ENCODE results near the gene JADE1. TPM values are rescaled to one million over a fixed set of nuclear protein-coding genes. Genes with fewer than 3 reads are reported as not detected.

The JADE1 gene
- total RNA-seq, 1 experiment from 2014 or later, result 192 TPM

DNA sequence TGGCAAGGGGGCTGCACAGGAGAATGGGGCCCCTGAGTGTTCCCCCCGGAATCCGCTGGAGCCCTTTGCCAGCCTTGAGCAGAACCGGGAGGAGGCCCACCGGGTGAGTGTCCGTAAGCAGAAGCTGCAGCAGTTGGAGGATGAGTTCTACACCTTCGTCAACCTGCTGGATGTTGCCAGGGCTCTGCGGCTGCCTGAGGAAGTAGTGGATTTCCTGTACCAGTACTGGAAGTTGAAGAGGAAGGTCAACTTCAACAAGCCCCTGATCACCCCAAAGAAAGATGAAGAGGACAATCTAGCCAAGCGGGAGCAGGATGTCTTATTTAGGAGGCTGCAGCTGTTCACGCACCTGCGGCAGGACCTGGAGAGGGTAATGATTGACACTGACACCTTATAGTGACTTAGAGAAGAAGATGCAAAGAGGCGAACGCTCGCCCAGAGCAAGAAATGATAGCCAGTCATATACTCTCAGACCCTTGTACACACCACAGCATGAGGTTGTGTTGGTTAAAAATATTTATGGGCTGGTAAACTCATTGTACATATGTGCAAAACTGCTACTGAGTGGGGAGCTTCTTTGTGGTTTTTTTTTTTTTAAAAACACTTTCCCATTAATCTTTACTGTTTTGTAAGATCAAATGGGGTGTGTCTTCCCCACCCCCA lies 52.5 kb downstream of the JADE1 start:
- Histone ChIP-seq H2BK12ac (ENCODE audit: insufficient read length, low read depth, low read length) (no peak overlapping the region), H3T11ph (ENCODE audit: low read length) (no peak overlapping the region), H3K79me2 (ENCODE audit: insufficient read depth, low read length) (peaks cover 10% of the 10 kb centered on the region; the same call in 1 of the 2 replicates), H3K27me3 (ENCODE audit: insufficient read depth, low read length) (no peaks in the 10 kb centered on the region), H3K27ac (ENCODE audit: insufficient read length, low read depth, low read length) (no peak overlapping the region), H3K9me3 (ENCODE audit: control insufficient read depth, low read depth, low read length) (no peaks in the 10 kb centered on the region), H2BK5ac (ENCODE audit: insufficient read length, low read length) (no peak overlapping the region), H2AFZ (ENCODE audit: low read length) (no peak overlapping the region), H4K91ac (ENCODE audit: insufficient read length, low read depth, low read length) (no peak overlapping the region), H4K20me1 (ENCODE audit: control insufficient read depth, insufficient read depth, insufficient read length) (peaks cover 2% of the 10 kb centered on the region), H2AK5ac (ENCODE audit: insufficient read length, low read length) (no peak overlapping the region), H3K23me2 (ENCODE audit: insufficient read length, low read depth, low read length, poor library complexity, severe bottlenecking) (no peaks in the 10 kb centered on the region), H3K4me2 (ENCODE audit: insufficient read depth, insufficient read length, low read length) (no peak overlapping the region), H3K14ac (ENCODE audit: insufficient read depth, low read length) (no peak overlapping the region), H3K9ac (ENCODE audit: extremely low read depth, insufficient read length, low read length) (no peak overlapping the region), H4K5ac (ENCODE audit: insufficient read length, low read depth, low read length) (no peak overlapping the region), H3K23ac (ENCODE audit: insufficient read length, low read depth, low read length) (no peak overlapping the region), H2BK120ac (ENCODE audit: low read depth, low read length, poor library complexity, severe bottlenecking) (no peak overlapping the region), H3K4me1 (ENCODE audit: insufficient read depth, low read length) (peaks cover 10% of the 10 kb centered on the region; the same call in 1 of the 2 replicates), H3K18ac (ENCODE audit: insufficient read length, low read depth, low read length) (no peak overlapping the region), H3K56ac (ENCODE audit: insufficient read length, low read depth, low read length) (no peak overlapping the region), H3K4ac (ENCODE audit: low read depth, low read length) (no peak overlapping the region), H4K8ac (replicated peaks; ENCODE audit: insufficient read length, low read depth, low read length) (no peak overlapping the region), H2BK20ac (ENCODE audit: low read depth, low read length, poor library complexity, severe bottlenecking) (no peak overlapping the region), H2BK15ac (ENCODE audit: low read depth, low read length) (no peak overlapping the region), H3K79me1 (ENCODE audit: insufficient read depth, low read depth, low read length, poor library complexity, severe bottlenecking) (peaks cover 8% of the 10 kb centered on the region)
- no peaks in the 10 kb centered on the region; a peak in 1 of 5 replicates for H3K9me3 Mint-ChIP-seq
- no peak for DNase-seq
- WGBS (ENCODE audit: extremely low coverage, insufficient read length, low lambda C conversion rate), result no CpG with 5 or more reads among the region's 13 CpGs
- peaks cover 3% of the 10 kb centered on the region; the same call in 1 of the 2 replicates for H3K27me3 Mint-ChIP-seq (ENCODE audit: low read depth)
- H3K4me1 Mint-ChIP-seq, result peaks cover 47 to 60% of the 10 kb centered on the region in 2 experiments
- TF ChIP-seq, protein P1, sequence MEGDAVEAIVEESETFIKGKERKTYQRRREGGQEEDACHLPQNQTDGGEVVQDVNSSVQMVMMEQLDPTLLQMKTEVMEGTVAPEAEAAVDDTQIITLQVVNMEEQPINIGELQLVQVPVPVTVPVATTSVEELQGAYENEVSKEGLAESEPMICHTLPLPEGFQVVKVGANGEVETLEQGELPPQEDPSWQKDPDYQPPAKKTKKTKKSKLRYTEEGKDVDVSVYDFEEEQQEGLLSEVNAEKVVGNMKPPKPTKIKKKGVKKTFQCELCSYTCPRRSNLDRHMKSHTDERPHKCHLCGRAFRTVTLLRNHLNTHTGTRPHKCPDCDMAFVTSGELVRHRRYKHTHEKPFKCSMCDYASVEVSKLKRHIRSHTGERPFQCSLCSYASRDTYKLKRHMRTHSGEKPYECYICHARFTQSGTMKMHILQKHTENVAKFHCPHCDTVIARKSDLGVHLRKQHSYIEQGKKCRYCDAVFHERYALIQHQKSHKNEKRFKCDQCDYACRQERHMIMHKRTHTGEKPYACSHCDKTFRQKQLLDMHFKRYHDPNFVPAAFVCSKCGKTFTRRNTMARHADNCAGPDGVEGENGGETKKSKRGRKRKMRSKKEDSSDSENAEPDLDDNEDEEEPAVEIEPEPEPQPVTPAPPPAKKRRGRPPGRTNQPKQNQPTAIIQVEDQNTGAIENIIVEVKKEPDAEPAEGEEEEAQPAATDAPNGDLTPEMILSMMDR (conservative IDR thresholded peaks at IDR 0.05), result no peak
- H3K4me3 Mint-ChIP-seq, result no peak overlapping the region
- peak overlapping the region in 2 of 3 experiments; percentile 5 to 90; a peak in 2 of 7 replicates for H3K27ac Mint-ChIP-seq
- peaks cover 72 to 98% (median 95%) of the 10 kb centered on the region in 3 experiments for H3K36me3 Mint-ChIP-seq (ENCODE audit: insufficient read depth in 1 of 3, low read depth in 3 of 3)

Data from H9 (cell line).